Hepatocyte (in vitro differentiated cells): ENCODE results near the gene ZFR2. TPM values are rescaled to one million over a fixed set of nuclear protein-coding genes. Genes with fewer than 3 reads are reported as not detected.

Experiments
- DNase-seq: peaks from one replicate; pipeline ENCODE4 v3.0.0-alpha.2; 2016; ENCODE audit warnings: low spot score
- H2AFZ ChIP-seq: fragments of 200-600 bp; sonication (generic); 2 replicates; pipeline ENCODE4 v1.6.0; 2016; ENCODE audit warnings: antibody characterized with exemption, mild to moderate bottlenecking
- H3K27ac ChIP-seq: fragments of 200-600 bp; sonication (generic); 2 replicates; pipeline ENCODE4 v1.5.1; 2016; ENCODE audit warnings: mild to moderate bottlenecking
- H3K27me3 ChIP-seq: fragments of 200-600 bp; sonication (generic); 2 replicates; pipeline ENCODE4 v1.6.1; 2016
- H3K36me3 ChIP-seq: fragments of 200-600 bp; sonication (generic); replicated peaks from 2 replicates; pipeline ENCODE4 v1.5.1; 2016; ENCODE audit warnings: low read depth; ENCODE audit not compliant: insufficient read depth
- H3K4me1 ChIP-seq: fragments of 200-600 bp; sonication (generic); 2 replicates; pipeline ENCODE4 v1.5.1; 2016; ENCODE audit warnings: mild to moderate bottlenecking, moderate library complexity; ENCODE audit not compliant: insufficient read depth
- H3K4me2 ChIP-seq: fragments of 200-600 bp; sonication (generic); 2 replicates; pipeline ENCODE4 v1.6.0; 2016
- H3K4me3 ChIP-seq: fragments of 200-600 bp; sonication (generic); 2 replicates; pipeline ENCODE4 v1.5.1; 2016; ENCODE audit warnings: mild to moderate bottlenecking
- H3K79me2 ChIP-seq: fragments of 200-600 bp; sonication (generic); 2 replicates; pipeline ENCODE4 v1.6.0; 2017; ENCODE audit warnings: mild to moderate bottlenecking
- H3K9me2 ChIP-seq: fragments of 200-600 bp; sonication (generic); replicated peaks from 2 replicates; pipeline ENCODE4 v1.6.0; 2017; ENCODE audit warnings: mild to moderate bottlenecking; ENCODE audit not compliant: insufficient read depth
- H3K9me3 ChIP-seq: fragments of 200-600 bp; sonication (generic); 2 replicates; pipeline ENCODE4 v1.5.1; 2016; ENCODE audit warnings: low read depth, mild to moderate bottlenecking
- H4K20me1 ChIP-seq: fragments of 200-600 bp; sonication (generic); 2 replicates; pipeline ENCODE4 v1.6.0; 2016; ENCODE audit warnings: mild to moderate bottlenecking; ENCODE audit not compliant: insufficient read depth, poor library complexity, severe bottlenecking
- EZH2 ChIP-seq: fragments of 200-600 bp; sonication (generic); IDR thresholded peaks from 2 replicates; pipeline ENCODE4 v1.6.1; 2016; ENCODE audit warnings: antibody characterized with exemption, mild to moderate bottlenecking, borderline replicate concordance
- EZH2phosphoT487 ChIP-seq: fragments of 200-600 bp; sonication (generic); IDR thresholded peaks from one replicate; pipeline ENCODE4 v1.6.1; 2018; ENCODE audit warnings: antibody characterized with exemption, mild to moderate bottlenecking, low read depth, moderate library complexity; ENCODE audit not compliant: unreplicated experiment, severe bottlenecking
- WGBS: methylation state at CpG from one replicate; pipeline ENCODE4 v1.1.6; 2016; ENCODE audit warnings: low lambda C conversion rate; ENCODE audit errors: missing lambda C conversion rate; 5-methylcytosine and 5-hydroxymethylcytosine counted together
- polyA plus RNA-seq: library from polyadenylated mRNA; unstranded; fragments of >200 nt; fragmentation: Nextera tagmentation; extraction: Ambion mirVana; gene quantifications from 2 replicates; pipeline ENCODE4 v1.2.1, GENCODE V29; 2016
- total RNA-seq: library from RNA; depleted of rRNA; stranded (reverse); fragments of >200 nt; gene quantifications from 2 replicates; pipeline ENCODE4 v1.2.3, GENCODE V29; 2014
- TF ChIP-seq, protein P1 (sequence below): fragments of 200-600 bp; sonication (generic); IDR thresholded peaks from 2 replicates; pipeline ENCODE4 v1.5.1; 2016; ENCODE audit warnings: antibody characterized with exemption, mild to moderate bottlenecking; ENCODE audit not compliant: poor library complexity

Gene ZFR2
- total and polyA plus RNA-seq, 2 experiments from 2014 or later: 0.97 to 1.7 TPM

DNA sequence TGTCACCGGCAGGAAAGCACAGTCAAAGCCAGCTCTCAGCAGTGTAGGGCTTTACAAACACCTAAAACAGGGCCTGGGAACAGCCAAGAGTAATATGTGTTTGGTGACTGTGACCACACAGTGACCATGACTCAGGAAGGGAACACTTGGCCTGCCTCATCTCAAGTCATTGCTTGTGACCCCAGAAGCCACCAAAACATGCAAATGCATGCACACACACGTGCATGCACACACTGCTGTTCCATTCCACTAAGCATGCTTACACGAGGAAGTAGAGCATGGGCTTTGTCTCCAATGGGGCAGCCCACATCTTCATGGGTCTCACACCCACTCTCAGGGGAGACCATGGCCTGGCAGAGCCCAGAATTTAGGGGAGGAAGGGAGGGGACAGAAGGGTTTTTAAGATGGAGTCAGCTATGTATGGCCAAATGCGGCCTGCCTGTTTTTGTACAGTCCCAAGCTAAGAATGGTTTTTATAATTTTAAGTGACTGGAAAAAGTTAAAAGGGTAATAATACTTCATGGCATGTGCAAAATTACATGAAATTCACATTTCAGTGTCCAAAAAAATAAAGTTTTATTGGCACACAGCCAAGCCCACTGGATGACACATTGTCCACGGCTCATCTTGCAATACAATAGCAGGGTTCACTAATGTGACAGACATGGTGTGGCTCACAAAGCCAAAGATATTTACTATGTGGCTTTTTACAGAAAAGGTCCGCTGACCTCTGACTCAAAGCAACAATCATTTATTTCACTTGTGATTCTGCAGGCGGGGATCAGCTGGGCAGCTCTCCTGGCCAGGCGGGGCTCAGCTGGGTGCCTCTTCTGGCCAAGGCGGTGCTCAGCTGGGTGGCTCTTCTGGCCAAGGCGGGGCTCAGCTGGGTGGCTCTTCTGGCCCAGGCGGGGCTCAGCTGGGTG is 17.3 kb downstream of the ZFR2 start:
- DNase-seq: no peak
- TF ChIP-seq EZH2phosphoT487 (no peak), EZH2 (no peak)
- TF ChIP-seq, protein P1, sequence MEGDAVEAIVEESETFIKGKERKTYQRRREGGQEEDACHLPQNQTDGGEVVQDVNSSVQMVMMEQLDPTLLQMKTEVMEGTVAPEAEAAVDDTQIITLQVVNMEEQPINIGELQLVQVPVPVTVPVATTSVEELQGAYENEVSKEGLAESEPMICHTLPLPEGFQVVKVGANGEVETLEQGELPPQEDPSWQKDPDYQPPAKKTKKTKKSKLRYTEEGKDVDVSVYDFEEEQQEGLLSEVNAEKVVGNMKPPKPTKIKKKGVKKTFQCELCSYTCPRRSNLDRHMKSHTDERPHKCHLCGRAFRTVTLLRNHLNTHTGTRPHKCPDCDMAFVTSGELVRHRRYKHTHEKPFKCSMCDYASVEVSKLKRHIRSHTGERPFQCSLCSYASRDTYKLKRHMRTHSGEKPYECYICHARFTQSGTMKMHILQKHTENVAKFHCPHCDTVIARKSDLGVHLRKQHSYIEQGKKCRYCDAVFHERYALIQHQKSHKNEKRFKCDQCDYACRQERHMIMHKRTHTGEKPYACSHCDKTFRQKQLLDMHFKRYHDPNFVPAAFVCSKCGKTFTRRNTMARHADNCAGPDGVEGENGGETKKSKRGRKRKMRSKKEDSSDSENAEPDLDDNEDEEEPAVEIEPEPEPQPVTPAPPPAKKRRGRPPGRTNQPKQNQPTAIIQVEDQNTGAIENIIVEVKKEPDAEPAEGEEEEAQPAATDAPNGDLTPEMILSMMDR: no peak
- H3K9me3 ChIP-seq: no peaks in the 10 kb centered on the region
- H3K36me3 ChIP-seq: no peaks in the 10 kb centered on the region
- 97% methylated on average over 11 of the region's 11 CpGs for WGBS
- H3K27me3 ChIP-seq: no peaks in the 10 kb centered on the region
- H3K79me2 ChIP-seq: no peaks in the 10 kb centered on the region
- no peaks in the 10 kb centered on the region for H4K20me1 ChIP-seq
- no peak overlapping the region for H3K27ac ChIP-seq
- H3K4me2 ChIP-seq: no peak overlapping the region
- no peaks in the 10 kb centered on the region for H3K4me1 ChIP-seq
- H2AFZ ChIP-seq: no peak overlapping the region
- H3K4me3 ChIP-seq: no peak overlapping the region
- no peaks in the 10 kb centered on the region for H3K9me2 ChIP-seq

DNA sequence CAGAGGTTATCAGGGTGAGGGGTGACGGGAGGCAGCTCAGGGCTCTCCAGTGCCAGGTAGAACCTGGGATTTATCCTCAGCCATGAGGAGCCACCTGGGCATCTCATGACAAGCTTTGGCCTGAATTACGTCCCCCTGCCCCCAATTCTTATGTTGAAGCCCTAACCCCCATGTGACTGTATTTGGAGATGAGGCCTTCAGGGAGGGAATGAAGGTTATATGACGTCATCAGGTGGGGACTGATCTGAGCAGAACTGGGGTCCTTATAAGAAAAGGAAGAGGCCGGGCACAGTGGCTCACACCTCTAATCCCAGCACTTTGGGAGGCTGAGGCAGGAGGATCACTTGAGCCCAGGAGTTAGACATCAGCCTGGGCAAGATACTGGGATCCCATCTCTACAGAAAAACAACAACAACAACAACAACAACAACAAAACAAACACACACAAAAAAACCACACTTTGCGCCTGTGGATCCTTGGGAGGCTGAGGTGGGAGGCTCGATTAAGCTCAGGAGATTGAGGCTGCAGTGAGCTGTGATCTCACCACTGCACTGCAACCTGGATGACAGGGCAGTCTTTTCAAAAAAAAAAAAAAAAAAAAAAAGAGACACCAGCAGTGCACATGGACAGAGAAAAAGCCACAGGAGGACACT is 18.4 kb downstream of the ZFR2 start:
- Histone ChIP-seq H3K27me3 (no peaks in the 10 kb centered on the region), H3K4me3 (no peak overlapping the region), H3K9me2 (no peaks in the 10 kb centered on the region), H3K79me2 (no peaks in the 10 kb centered on the region), H3K4me1 (no peaks in the 10 kb centered on the region), H4K20me1 (no peaks in the 10 kb centered on the region), H2AFZ (no peak overlapping the region), H3K4me2 (no peak overlapping the region), H3K36me3 (no peaks in the 10 kb centered on the region), H3K27ac (no peak overlapping the region), H3K9me3 (no peaks in the 10 kb centered on the region)
- TF ChIP-seq, protein P1: no peak
- TF ChIP-seq EZH2 (no peak), EZH2phosphoT487 (no peak)
- WGBS: 86% methylated on average over 6 of the region's 6 CpGs
- DNase-seq: no peak

DNA sequence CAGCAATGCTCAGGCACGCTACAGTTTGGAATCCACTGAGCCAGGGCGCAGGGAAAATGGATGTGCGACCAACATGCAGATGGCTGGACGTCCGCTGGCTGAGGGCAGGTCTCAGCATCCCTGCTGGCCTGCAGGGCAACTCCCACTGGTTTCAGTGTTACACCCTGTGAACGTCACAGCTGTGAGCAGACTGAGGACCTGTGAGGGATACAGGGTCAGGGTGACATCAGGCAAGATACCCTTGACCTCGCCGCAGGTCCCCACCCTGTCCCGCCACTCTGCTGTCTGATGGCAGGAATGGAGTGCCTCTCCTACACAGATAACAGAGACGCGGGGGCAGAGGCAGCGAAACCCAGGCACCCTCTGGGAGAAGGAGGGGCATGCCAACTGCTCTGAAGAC is 19.1 kb downstream of the ZFR2 start:
- no peaks in the 10 kb centered on the region for H3K9me2 ChIP-seq
- H3K36me3 ChIP-seq: no peaks in the 10 kb centered on the region
- no peak for TF ChIP-seq EZH2phosphoT487
- no peak for TF ChIP-seq EZH2
- TF ChIP-seq, protein P1: no peak
- no peaks in the 10 kb centered on the region for H3K9me3 ChIP-seq
- no peak for DNase-seq
- 94% methylated on average over 10 of the region's 12 CpGs for WGBS
- no peak overlapping the region for H3K4me3 ChIP-seq
- H3K27me3 ChIP-seq: no peaks in the 10 kb centered on the region
- no peaks in the 10 kb centered on the region for H3K79me2 ChIP-seq
- H2AFZ ChIP-seq: no peak overlapping the region
- no peaks in the 10 kb centered on the region for H3K4me1 ChIP-seq
- H3K4me2 ChIP-seq: no peak overlapping the region
- no peak overlapping the region for H3K27ac ChIP-seq
- H4K20me1 ChIP-seq: no peaks in the 10 kb centered on the region
